Rectal smooth muscle tissue (tissue), 1 donor: Measurements from ENCODE around the gene UVSSA.

Source experiments
- H3K27ac ChIP-seq: one replicate; pipeline ENCODE4 v1.7.0; 2013; ENCODE audit warnings: low read depth, low read length, inconsistent platforms
- H3K27me3 ChIP-seq: one replicate; pipeline ENCODE4 v1.7.0; 2013; ENCODE audit warnings: low read length; ENCODE audit not compliant: control insufficient read depth, insufficient read depth
- H3K36me3 ChIP-seq: one replicate; pipeline ENCODE4 v1.7.0; 2013; ENCODE audit warnings: low read length; ENCODE audit not compliant: control insufficient read depth, insufficient read depth
- H3K4me1 ChIP-seq: one replicate; pipeline ENCODE4 v1.7.0; 2013; ENCODE audit warnings: low read length; ENCODE audit not compliant: control insufficient read depth, insufficient read depth
- H3K4me3 ChIP-seq: one replicate; pipeline ENCODE4 v1.7.0; 2013; ENCODE audit warnings: low read length
- H3K9ac ChIP-seq: one replicate; pipeline ENCODE4 v1.7.0; 2013; ENCODE audit warnings: low read length

UVSSA gene

DNA sequence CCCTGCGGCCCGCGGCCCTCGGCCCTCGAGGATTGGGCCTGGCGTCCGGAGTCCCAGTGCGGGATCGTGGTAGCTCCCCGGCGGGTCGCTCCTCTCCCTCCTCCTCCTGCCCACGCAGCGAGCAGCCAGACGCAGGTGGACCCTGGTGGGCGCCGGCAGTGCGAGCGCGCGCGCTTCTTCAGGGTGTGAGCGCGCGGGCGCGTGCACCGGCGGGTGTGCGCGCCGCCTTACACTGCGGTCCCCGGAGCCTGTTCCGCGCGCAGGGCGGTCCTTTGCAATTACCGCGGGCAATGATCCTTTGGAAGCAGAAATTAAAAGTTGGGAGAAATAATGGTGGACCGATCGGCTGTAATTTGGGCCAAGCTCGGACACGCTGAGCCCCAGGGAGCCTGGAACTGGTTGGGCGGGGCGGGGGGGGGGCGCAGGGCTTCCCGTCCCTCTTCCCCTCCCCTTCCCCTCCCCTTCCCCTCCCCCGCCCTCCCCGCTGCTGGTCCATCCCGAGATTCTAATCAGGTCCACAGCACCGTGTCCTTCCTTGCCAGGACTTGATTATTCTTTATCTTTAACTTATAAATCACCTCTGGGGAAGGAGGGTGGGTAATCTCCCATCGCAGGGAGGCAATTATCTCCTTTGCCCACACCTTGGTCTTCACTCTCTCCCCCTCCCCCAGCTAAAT lies 60.8 kb downstream of the UVSSA start:
- Histone ChIP-seq H3K9ac (no peak overlapping the region), H3K36me3 (no peaks in the 10 kb centered on the region), H3K4me3 (no peak overlapping the region), H3K27me3 (peaks cover 31% of the 10 kb centered on the region), H3K27ac (no peak overlapping the region), H3K4me1 (no peaks in the 10 kb centered on the region)

DNA sequence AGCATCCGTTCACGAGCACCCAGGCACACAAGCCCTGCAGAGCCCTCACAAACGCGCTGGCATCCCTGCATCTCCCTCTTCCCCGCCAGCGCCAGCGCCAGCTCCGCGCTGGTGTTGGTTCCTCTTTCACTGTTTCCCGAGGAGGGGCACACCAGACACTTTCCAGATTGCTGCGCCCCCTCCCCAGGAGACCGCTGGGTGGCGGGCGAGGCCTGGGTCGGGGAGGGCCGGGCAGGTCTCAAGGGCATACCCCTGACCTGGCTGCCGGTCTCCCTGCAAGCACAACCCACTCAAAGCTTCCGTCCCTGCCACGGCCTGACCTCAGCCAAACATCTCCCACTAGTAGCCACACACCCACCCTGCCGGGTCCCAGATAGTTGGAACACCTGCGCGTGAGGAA lies 61.4 kb downstream of the UVSSA start:
- peaks cover 33% of the 10 kb centered on the region for H3K27me3 ChIP-seq
- H3K4me3 ChIP-seq = no peak overlapping the region
- no peak overlapping the region for H3K9ac ChIP-seq
- no peaks in the 10 kb centered on the region for H3K36me3 ChIP-seq
- H3K4me1 ChIP-seq = no peaks in the 10 kb centered on the region
- no peak overlapping the region for H3K27ac ChIP-seq

GRCh38 chr4:1409079-1409478 lies 62.1 kb downstream of the UVSSA start:
- Histone ChIP-seq H3K4me3 (no peak overlapping the region), H3K36me3 (no peaks in the 10 kb centered on the region), H3K4me1 (no peaks in the 10 kb centered on the region), H3K27me3 (peaks cover 38% of the 10 kb centered on the region), H3K27ac (no peak overlapping the region), H3K9ac (no peak overlapping the region)

- H3K27me3 ChIP-seq = peaks cover 31% of the 10 kb centered on the region
- H3K4me3 ChIP-seq = no peak overlapping the region
- no peaks in the 10 kb centered on the region for H3K36me3 ChIP-seq
- H3K4me1 ChIP-seq = no peaks in the 10 kb centered on the region
- H3K9ac ChIP-seq = no peak overlapping the region
- H3K27ac ChIP-seq = no peak overlapping the region
These were observed 62.8 kb downstream of the UVSSA start for GRCh38 chr4:1409491-1410425.

DNA sequence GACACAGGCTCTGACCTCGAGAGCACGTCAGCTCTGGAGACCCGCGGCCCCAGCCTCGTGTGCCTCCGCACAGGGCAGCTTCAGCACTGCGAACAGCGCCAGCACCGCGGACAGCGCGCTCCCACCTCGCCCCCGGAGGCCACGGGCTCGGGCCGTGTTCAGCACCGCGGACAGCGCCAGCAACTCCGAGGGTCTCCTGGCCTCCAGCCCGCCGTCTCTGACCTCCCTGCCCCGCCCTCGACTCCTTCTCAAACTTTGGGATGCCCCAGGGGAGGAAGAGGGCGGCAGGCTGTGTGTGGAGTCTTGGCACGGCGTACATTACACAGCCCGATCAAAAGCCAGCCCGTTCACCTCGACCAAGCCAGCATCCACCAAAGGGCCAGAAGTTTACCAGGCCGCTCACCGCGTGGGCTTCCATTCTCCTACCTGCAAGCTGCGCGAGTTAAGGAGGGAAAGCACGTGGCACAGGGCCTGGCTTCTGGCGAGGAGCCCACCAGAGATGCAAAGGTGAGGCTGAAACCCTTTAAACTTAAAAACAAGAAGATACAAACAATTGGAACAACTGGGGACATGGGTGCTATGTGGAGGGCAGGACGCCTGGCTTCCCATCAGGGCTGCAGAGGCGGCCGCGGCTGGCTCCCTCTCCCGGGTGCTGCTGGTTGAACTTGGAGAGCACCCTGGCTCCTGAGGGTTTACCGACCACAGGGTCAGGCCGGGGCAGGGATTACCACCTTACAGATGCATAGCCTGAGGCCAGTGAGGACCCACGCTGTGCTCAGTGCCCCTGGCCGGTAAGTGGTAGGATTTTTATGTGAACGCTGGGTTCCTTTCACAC lies 63.7 kb downstream of the UVSSA start:
- Histone ChIP-seq H3K4me1 (no peaks in the 10 kb centered on the region), H3K9ac (no peak overlapping the region), H3K27ac (no peak overlapping the region), H3K27me3 (peaks cover 32% of the 10 kb centered on the region), H3K4me3 (no peak overlapping the region), H3K36me3 (no peaks in the 10 kb centered on the region)

GRCh38 chr4:1411436-1412375 lies 64.7 kb downstream of the UVSSA start:
- H3K36me3 ChIP-seq = no peaks in the 10 kb centered on the region
- H3K4me3 ChIP-seq = no peak overlapping the region
- H3K27ac ChIP-seq = no peak overlapping the region
- H3K27me3 ChIP-seq = peaks cover 29% of the 10 kb centered on the region
- no peak overlapping the region for H3K9ac ChIP-seq
- H3K4me1 ChIP-seq = no peaks in the 10 kb centered on the region

DNA sequence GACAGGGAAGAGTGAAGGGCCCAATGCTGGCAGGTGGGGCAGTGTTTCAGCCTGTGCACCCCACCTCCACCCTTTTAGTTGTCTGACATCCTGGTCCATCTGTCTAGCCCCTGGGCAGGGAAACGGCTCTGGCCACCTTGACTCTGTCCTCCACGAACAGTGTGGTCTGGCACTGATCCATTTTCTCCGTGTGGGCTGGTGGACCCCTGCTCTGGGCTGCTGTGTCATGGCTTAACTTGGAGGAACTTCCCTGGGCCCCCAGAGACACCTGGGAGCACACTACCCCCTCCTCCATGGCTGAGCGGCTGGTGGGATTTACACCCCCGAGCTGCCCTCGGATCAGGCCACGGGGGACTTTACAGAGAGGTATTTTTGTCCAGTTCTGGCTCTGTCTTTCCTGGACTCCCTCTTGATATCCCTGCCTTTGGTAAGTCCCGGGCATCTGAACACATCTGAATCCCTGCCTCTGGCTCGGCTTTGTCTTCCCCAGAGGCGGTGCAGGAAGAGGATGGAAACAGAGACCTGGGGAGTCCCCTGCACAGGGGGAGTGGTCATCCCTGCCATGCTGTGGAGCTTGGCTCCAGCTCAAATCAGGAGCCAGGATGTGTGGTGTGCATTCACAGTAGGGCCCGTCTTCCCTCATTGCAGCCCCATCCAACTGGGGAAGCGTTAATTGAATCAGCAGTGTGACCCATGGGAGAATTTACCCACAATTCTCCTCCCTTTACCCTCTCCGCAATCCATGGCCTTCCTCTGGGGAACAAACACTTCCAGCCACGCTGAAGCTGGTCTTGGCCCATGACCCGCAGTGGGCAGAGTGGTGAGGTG lies 65.6 kb downstream of the UVSSA start:
- no peak overlapping the region for H3K4me3 ChIP-seq
- H3K27me3 ChIP-seq = peaks cover 29% of the 10 kb centered on the region
- H3K9ac ChIP-seq = no peak overlapping the region
- H3K4me1 ChIP-seq = no peaks in the 10 kb centered on the region
- no peak overlapping the region for H3K27ac ChIP-seq
- H3K36me3 ChIP-seq = no peaks in the 10 kb centered on the region

DNA sequence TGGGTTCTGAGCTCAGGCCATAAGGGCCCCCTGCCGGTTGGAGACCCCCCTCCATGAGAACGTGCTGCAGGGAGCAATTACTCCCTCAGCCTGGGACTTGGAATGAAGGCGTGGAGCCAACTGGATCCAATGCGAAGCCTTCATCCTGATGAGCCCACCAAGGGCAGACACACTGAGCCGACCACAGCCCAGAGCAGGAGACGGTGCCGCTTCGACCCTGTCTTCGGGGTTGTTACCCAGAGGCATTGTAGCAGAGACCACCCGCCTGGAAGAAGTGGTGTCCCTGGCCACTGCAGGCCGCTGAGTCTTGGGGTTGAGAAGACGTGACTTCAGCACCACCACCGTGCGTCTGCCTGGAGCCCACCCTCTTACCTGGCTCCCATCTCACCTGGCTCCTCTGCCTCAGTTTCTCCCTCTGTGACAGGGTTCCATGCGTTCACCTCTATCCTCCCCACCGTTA lies 66.2 kb downstream of the UVSSA start:
- no peaks in the 10 kb centered on the region for H3K36me3 ChIP-seq
- H3K9ac ChIP-seq = no peak overlapping the region
- H3K27ac ChIP-seq = no peak overlapping the region
- peaks cover 27% of the 10 kb centered on the region for H3K27me3 ChIP-seq
- H3K4me1 ChIP-seq = no peaks in the 10 kb centered on the region
- H3K4me3 ChIP-seq = no peak overlapping the region

DNA sequence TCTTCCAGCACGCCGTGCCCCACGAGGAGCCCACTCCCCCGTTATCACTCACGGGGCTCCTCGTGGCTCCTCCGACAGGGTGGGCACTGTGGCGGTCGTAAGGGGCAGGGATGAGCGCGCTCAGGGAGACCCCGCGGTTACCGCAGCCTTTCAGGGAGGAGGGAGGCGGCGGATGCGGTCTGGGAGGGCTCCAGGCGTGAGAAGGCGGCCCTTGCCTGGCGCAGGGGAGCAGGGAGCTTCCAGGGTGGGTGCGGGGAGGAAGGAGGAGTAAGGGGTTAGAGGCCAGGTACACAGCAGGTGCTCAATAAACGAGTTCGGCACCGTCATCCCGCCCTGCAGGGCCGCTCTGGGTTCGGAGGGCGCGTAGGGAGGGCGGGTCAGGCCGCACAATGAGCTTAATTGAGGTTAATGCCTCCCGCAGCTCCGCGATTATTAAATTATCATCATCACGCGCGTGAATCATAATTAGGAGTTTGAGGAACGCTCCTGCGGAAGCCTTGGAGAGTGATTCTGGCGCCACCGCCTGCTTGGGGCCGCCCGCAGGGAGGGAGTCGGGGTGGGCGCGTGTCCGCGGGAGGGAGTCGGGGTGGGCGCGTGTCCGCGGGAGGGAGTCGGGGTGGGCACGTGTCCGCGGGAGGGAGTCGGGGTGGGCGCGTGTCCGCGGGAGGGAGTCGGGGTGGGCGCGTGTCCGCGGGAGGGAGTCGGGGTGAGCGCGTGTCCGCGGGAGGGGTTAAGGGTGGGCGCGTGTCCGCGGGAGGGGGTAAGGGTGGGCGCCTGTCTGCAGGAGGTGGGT lies 66.9 kb downstream of the UVSSA start:
- Histone ChIP-seq H3K27ac (no peak overlapping the region), H3K36me3 (no peaks in the 10 kb centered on the region), H3K4me3 (no peak overlapping the region), H3K9ac (no peak overlapping the region), H3K4me1 (no peaks in the 10 kb centered on the region), H3K27me3 (peaks cover 26% of the 10 kb centered on the region)

DNA sequence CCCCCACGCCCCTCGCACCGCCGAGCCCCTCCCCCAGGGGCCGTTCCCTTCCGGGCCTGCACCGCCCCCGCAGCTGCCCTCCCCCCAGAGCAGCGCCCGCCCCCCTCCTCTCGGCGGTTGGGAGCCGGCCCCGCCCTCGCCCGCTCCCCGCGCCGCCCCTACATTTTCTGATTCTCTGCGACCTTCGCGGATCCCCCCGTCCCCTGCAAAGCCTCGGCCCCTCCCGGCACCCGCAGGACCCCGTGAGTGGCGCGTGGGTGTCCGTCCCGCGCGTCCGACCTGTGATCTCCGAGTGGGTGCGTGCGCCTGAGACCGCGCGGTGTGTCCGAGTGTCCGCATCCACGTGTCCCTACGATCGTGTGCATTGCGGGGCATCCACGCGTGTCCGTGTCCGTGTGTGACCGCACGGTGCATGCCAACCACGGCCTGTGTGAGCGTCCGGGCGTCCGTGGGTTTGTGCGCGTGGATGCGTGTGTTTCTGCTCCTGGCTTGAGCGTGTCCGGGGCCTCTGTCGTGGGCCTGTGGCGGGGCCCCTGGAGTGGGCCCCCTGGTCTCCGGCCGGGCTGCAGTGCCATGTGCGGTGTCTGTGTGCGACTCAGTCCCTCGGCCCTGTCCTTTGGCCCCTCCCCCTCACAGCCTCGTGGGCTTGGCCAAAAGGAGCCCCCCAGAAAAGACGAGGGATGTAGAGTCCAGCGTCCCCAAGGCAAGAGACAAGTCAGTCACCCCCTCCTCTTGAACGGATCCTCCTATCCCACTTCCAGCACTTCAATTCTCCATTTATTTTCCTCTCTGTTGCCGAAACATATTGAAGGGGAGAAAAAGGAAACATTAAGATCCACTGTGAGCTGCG lies 68.0 kb downstream of the UVSSA start:
- H3K27me3 ChIP-seq = peaks cover 27% of the 10 kb centered on the region
- H3K4me1 ChIP-seq = no peaks in the 10 kb centered on the region

More for the DNA sequence above, 68.0 kb downstream of the UVSSA start:
- no peak overlapping the region for H3K9ac ChIP-seq
- no peaks in the 10 kb centered on the region for H3K36me3 ChIP-seq
- no peak overlapping the region for H3K4me3 ChIP-seq
- H3K27ac ChIP-seq = no peak overlapping the region
